KMS-11 (cell line): Measurements from ENCODE around the gene RBMS3.

Experiments
- H2AFZ ChIP-seq: fragments of 200-600 bp; sonication (generic); 2 replicates; pipeline ENCODE4 v1.6.1; 2016; ENCODE audit warnings: antibody characterized with exemption, mixed run types, low read depth
- H3K27ac ChIP-seq: fragments of 200-600 bp; sonication (generic); 2 replicates; pipeline ENCODE4 v1.6.1; 2016; ENCODE audit warnings: mild to moderate bottlenecking, mixed run types
- H3K27me3 ChIP-seq: fragments of 200-600 bp; sonication (generic); 2 replicates; pipeline ENCODE4 v1.6.1; 2017; ENCODE audit warnings: mild to moderate bottlenecking, low read depth, mixed run types, moderate library complexity; ENCODE audit not compliant: insufficient read depth
- H3K36me3 ChIP-seq: fragments of 200-600 bp; sonication (generic); 2 replicates; pipeline ENCODE4 v1.6.1; 2017; ENCODE audit warnings: mild to moderate bottlenecking, mixed run types; ENCODE audit not compliant: insufficient read depth
- H3K4me1 ChIP-seq: fragments of 200-600 bp; sonication (generic); 2 replicates; pipeline ENCODE4 v1.6.1; 2016; ENCODE audit warnings: mild to moderate bottlenecking, low read depth, mixed run types; ENCODE audit not compliant: poor library complexity, severe bottlenecking
- H3K4me2 ChIP-seq: fragments of 200-600 bp; sonication (generic); 2 replicates; pipeline ENCODE4 v1.7.0; 2016; ENCODE audit warnings: mild to moderate bottlenecking, mixed run types
- H3K4me3 ChIP-seq: fragments of 200-600 bp; sonication (generic); IDR thresholded peaks from 2 replicates; pipeline ENCODE4 v1.6.1; 2017; ENCODE audit warnings: low read depth, low read length, mixed read lengths; ENCODE audit not compliant: insufficient read depth
- H3K79me2 ChIP-seq: fragments of 200-600 bp; sonication (generic); 2 replicates; pipeline ENCODE4 v1.6.1; 2016; ENCODE audit warnings: low read depth, mixed run types; ENCODE audit not compliant: insufficient read depth
- H3K9ac ChIP-seq: fragments of 200-600 bp; sonication (generic); 2 replicates; pipeline ENCODE4 v1.6.1; 2016; ENCODE audit warnings: mild to moderate bottlenecking, mixed run types
- H4K20me1 ChIP-seq: fragments of 200-600 bp; sonication (generic); 2 replicates; pipeline ENCODE4 v1.6.1; 2016; ENCODE audit warnings: mild to moderate bottlenecking, mixed run types; ENCODE audit not compliant: insufficient read depth
- CTCF ChIP-seq: fragments of 200-600 bp; sonication (generic); conservative IDR thresholded peaks from 2 replicates; pipeline ENCODE4 v1.6.1; 2017; ENCODE audit warnings: low read depth, mild to moderate bottlenecking, antibody characterized with exemption, low read length, moderate library complexity, mixed read lengths

RBMS3 gene

GRCh38 chr3:29481969-29482767, 201.3 kb downstream of the RBMS3 start:
- no peak overlapping the region for H2AFZ ChIP-seq
- H3K36me3 ChIP-seq = no peaks in the 10 kb centered on the region
- no peaks in the 10 kb centered on the region for H3K79me2 ChIP-seq
- no peaks in the 10 kb centered on the region for H3K4me1 ChIP-seq
- no peak overlapping the region for H3K4me3 ChIP-seq
- no peak overlapping the region for H3K4me2 ChIP-seq
- no peak for TF ChIP-seq CTCF
- H3K27ac ChIP-seq = no peak overlapping the region
- no peak overlapping the region for H3K9ac ChIP-seq
- no peaks in the 10 kb centered on the region for H4K20me1 ChIP-seq
- H3K27me3 ChIP-seq = no peaks in the 10 kb centered on the region

GRCh38 chr3:29484633-29485032, 203.8 kb downstream of the RBMS3 start:
- H3K27ac ChIP-seq = no peak overlapping the region
- no peaks in the 10 kb centered on the region for H4K20me1 ChIP-seq

GRCh38 chr3:29486096-29486495, 205.2 kb downstream of the RBMS3 start:
- H3K36me3 ChIP-seq = no peaks in the 10 kb centered on the region
- H3K4me1 ChIP-seq = no peaks in the 10 kb centered on the region
- H2AFZ ChIP-seq = no peak overlapping the region
- no peak overlapping the region for H3K4me2 ChIP-seq
- H3K79me2 ChIP-seq = no peaks in the 10 kb centered on the region
- no peak overlapping the region for H3K4me3 ChIP-seq
- TF ChIP-seq CTCF = no peak
- no peaks in the 10 kb centered on the region for H4K20me1 ChIP-seq
- H3K9ac ChIP-seq = no peak overlapping the region
- H3K27ac ChIP-seq = no peak overlapping the region
- no peaks in the 10 kb centered on the region for H3K27me3 ChIP-seq

More at GRCh38 chr3:29484633-29485032, 203.8 kb downstream of the RBMS3 start:
- Histone ChIP-seq H3K4me3 (no peak overlapping the region), H3K79me2 (no peaks in the 10 kb centered on the region), H3K36me3 (no peaks in the 10 kb centered on the region), H3K27me3 (no peaks in the 10 kb centered on the region), H3K9ac (no peak overlapping the region), H2AFZ (no peak overlapping the region), H3K4me2 (no peak overlapping the region), H3K4me1 (no peaks in the 10 kb centered on the region)
- no peak for TF ChIP-seq CTCF

GRCh38 chr3:29486917-29487316, 206.0 kb downstream of the RBMS3 start:
- TF ChIP-seq CTCF = no peak
- Histone ChIP-seq H3K4me3 (no peak overlapping the region), H3K27me3 (no peaks in the 10 kb centered on the region), H3K27ac (no peak overlapping the region), H4K20me1 (no peaks in the 10 kb centered on the region), H3K36me3 (no peaks in the 10 kb centered on the region), H2AFZ (no peak overlapping the region), H3K4me2 (no peak overlapping the region), H3K79me2 (no peaks in the 10 kb centered on the region), H3K4me1 (no peaks in the 10 kb centered on the region), H3K9ac (no peak overlapping the region)
